GM19043 (cell line): ENCODE measurements around the gene PANK1.

Source experiments
- ATAC-seq: cut with Tn5 transposase; IDR thresholded peaks from one replicate; pipeline ENCODE4 v1.9.1; 2021; ENCODE audit warnings: low read depth; ENCODE audit not compliant: unreplicated experiment

PANK1 gene

GRCh38 chr10:89652806-89653370 is 7.8 kb upstream of the PANK1 start:
- ATAC-seq = no peak

DNA sequence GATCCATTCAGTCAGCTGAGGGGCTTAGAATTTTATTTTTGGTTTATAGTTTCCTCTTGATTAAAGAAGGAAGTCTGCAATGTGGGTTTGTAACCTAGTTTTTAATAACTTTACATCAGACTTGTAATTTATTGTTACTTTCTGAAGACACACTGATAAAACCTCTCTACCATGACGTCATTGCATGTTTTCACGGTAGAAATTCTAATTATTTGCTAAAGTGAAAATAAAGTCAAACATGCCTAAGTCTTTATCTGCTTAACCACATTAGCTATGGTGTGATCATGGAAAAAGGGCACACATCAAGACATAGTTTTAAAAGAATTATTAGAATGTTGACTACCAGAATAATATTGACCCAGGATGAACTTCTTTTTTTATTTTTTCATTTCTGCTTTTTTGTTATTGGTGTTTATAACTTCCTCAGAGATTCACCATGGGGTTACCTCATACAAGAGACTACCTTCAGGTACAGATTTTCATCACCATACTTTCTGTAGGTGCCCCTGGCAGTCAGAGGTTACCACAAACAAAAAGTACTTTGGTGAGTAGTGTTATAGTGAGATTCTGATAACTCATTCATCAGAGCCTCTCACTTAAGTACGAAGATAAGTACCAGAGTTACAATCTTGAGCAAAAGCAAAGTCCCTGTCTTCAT is 7.0 kb upstream of the PANK1 start:
- peak; percentile 54 for ATAC-seq

DNA sequence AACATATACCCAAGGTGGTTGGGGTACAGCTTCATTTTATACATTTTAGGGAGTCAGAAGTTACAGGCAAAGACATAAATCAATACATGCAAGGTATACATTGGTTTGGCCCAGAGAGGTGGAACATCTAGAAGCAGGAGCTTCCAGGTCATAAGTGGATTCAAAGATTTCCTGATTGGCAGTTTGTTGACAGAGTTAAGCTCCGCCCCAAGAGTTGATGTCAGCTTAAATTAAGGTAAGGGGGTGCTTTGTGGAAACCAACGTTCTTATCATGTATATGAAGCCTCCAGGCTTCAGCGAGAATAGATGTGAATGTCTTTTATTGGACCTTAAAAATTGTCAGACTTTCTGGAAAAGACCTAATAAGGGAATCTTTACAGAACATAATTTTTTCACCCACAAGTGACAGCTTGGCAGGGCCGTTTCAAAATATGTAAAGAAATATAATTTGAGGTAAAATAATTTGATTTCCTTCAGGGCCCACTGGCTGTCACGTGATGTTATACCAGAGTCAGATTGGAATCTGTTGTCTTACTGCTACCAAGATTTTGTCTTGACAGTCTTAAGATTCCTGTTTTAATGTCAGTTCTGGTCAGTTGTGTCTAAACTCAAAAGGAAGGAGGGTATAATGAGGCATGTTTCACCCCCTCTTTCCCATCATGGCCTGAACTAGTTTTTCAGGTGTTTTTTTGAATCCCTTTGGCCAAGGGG is 6.3 kb upstream of the PANK1 start:
- ATAC-seq = no peak

DNA sequence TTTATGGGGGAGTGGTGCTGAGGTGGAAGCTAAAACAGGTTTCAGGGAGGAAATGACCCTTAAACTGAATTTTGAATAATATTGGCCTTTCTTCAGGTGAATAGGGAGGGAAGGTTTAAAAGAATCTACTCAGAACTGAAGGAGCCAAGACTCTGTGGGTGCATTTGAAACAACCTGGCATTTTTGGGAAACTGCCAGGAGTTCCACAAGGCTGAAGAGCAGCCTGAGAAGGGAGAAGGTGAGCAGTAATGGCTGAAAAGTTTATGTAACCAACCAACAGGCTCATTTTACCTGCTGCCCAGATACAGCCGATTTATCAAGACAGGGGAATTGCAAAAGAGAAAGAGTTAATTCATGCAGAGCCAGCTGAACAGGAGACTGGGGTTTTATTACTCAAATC is 4.0 kb upstream of the PANK1 start:
- no peak for ATAC-seq

GRCh38 chr10:89648074-89648473 is 3.0 kb upstream of the PANK1 start:
- no peak for ATAC-seq

DNA sequence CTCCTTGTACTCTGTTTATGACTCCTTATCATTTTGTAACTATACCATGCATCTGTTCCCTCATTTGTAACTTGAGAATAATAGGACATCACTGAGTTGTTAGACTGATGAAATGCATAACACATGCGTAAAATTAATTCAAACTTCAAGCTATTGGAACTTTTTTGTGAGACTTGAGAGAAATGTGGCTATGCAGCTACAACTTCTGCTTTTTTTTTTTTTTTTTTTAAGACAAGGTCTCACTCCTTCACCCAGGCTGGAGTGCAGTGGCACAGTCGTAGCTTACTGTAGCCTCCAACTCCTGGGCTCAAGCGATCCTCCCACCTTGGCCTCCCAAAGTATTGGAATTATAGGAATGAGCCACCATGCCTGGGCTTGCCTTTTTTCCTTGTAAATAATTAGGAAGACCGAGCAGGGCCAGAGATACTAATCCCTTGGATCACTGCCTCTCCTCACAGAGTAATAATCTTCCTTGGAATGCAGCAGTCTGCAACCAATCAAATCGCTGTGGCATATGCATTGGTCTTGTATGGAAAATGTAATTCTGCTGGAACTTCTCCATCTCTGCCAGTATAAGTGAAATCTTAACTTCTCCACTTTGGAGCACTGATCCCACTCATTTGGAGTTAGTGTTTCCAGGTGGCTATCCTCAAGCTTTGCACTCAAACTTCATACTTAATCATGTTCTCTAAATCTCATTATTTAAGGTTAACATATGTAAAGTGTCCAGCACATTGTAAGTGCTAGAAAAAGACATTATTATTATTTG is 2.0 kb upstream of the PANK1 start:
- ATAC-seq = no peak

DNA sequence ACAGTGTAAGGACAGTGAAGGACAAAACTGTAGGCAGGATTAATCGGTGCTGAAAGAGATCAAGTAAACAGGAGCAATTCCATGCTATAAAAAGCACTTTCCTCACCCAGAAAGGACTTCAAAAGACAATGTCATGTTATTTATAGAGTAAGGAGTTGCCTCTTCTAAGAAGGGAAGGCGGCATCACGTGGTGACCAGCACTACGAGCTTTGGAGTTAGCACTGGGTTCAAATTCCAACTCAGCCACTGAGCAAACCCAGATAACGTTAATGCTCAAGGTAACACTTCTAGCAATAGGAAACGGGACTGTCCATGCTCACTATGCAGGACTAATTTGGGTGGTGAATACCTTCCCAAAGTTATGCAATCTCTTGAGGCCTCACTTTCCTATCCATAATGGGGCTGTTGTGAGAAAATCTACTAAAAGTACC is 715 bp upstream of the PANK1 start:
- ATAC-seq = no peak

- ATAC-seq = peak; percentile 25
Observed at GRCh38 chr10:89644691-89644966, 413 bp downstream of the PANK1 start.

GRCh38 chr10:89643812-89644690 is 991 bp downstream of the PANK1 start:
- peak; percentile 91 for ATAC-seq

DNA sequence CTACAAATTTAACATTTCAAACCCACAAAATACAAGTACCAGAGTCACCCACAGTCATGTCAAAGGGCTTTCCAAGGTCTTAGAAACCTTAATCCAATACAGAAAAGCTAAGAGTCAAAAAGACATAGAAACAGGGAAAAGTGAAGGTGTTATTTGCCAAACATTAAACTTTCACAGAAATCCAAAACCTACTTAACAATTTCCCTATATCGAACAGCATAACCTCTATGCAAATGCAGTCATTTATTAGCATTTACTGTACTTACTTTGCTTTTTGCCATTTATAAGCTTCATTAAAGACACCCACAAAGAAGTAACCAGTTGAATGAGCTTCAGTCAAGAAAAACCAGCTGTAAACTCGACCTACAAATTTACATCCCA is 1.6 kb downstream of the PANK1 start:
- ATAC-seq = no peak

DNA sequence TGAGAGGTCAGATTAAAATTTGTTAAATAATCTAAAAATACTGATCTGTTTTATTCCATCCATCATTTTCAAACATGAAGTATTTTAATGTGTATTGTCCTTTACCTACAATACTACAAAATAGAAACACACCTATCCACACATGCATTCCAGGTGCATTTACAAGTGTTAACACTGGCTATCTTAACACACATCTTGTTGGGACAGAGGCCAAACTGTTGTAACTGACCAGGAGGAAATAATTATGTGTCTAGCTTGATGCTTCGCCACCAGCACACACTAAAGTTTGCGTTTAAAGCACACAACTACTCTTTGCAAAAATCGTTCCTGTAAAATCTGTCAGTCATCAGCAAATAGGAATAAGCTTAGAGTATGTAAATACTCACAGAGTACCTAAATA is 2.8 kb downstream of the PANK1 start:
- no peak for ATAC-seq

DNA sequence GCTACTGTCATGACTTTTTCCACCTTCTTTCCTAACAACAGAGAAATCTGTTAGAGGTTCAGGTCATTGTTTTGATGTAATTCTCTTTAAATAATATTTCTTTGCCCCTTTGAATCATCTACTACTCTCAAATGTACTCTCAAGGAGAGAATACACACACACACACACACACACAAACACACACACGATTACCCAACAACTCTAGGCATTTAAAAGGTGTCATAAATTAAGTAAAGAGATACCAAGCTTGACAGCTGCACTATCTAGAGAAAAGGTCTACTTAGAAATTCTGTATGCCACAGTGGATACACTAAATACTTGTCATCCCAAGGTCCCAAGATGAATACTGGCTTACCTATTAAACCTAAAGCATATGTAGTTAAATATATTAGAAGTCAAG is 4.8 kb downstream of the PANK1 start:
- no peak for ATAC-seq

GRCh38 chr10:89639326-89639725 is 5.7 kb downstream of the PANK1 start:
- ATAC-seq = no peak

GRCh38 chr10:89637113-89637512 is 7.9 kb downstream of the PANK1 start:
- no peak for ATAC-seq

GRCh38 chr10:89634637-89635036 is 10.4 kb downstream of the PANK1 start:
- ATAC-seq = no peak

DNA sequence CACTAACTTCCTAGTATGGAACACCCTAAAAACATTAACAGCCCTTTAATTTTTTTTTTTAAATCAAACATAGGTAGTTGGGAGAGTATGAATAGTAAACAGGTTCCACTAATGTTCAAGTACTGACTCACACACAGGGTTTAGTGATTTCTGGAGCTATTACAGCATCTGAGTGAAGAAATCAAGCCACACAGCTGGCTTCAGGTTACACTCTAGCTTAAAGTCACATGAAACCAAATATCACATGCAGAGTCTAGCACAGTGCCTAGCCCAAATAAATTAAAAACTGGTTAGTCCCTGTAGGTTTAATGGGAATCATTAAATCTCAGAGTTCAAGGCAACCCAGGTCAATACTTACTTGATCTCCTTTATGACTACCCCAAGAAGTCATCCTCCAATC is 11.6 kb downstream of the PANK1 start:
- ATAC-seq = no peak

DNA sequence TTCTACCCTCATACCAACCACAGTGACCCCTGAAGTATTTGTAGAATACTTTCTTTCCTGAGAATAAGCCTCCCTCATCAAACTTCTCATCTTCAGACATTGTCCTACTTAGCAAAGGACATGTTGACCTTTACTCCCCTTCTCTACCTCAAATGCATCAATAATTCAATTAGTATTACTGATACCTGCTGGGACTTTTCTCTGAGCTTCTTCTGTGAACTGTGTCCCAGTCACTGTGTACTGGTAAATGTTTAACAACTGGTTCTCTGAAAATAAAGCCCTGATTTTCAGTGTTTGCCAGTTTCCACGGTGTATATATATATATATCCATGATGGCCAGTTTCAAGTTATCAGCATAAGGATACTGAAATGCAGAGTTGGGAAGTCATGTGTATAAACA is 12.2 kb downstream of the PANK1 start:
- ATAC-seq = no peak

DNA sequence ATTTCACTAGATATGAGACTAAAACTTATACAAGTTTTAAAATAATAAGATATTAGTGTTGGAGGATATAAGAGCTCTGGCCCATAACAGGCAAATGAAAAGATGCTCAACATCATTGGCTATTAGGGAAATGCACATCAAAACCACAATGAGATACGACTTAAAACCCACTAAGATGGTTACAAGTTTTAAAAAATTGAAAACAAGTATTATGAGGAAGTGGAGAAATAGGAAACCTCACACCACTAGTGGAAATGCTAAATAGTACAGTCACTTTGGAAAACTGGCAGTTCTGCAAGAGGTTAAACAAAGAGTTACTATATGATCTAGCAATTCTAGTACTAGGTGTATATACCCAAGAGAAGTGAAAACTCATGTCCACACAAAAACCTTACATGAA is 17.2 kb downstream of the PANK1 start:
- ATAC-seq = no peak

GRCh38 chr10:89625041-89625765 is 19.8 kb downstream of the PANK1 start:
- ATAC-seq = no peak

DNA sequence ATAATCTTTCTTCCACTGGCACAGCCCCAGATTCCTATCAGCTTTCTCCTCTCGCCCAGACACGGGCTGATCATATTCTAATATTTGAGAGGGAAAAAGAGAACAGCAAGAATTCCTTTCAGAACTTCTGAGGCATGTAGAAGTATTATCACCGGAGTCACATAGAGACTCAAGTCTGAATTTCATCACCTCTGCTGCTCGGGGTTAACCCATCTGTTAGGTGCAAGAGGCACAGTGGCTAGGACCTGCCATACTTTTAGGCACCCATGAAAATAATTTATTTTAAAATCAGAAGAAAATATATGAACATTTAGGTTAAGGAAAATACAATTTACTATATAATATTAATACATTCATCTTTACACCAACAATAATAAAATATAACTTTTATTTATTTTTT is 21.0 kb downstream of the PANK1 start:
- ATAC-seq = no peak
